SK-N-SH treated with all-trans-retinoic acid at 6 μM for 48 hours (cell line): ENCODE results near the gene NCS1.
"Not testable (repeated sequence)": the region's sequence is repeated elsewhere in the genome, so short reads cannot be mapped to it uniquely, and the experiment has no call there.

Experiments used
- ATAC-seq: fragments of 200-7000 bp; cut with Tn5 transposase; 3 replicates; pipeline ENCODE4 v1.9.1; 2020; ENCODE audit warnings: mild to moderate bottlenecking, moderate library complexity
- ARNTL ChIP-seq: fragments of 450-650 bp; formaldehyde crosslinking; IDR thresholded peaks from 2 replicates; pipeline ENCODE4 v1.5.0; 2020; ENCODE audit warnings: low read depth, mild to moderate bottlenecking, moderate library complexity, borderline replicate concordance
- BACH2 ChIP-seq: fragments of 250-450 bp; sonication (Bioruptor Pico); IDR thresholded peaks from 2 replicates; pipeline ENCODE4 v1.9.0; 2021; ENCODE audit warnings: mild to moderate bottlenecking, borderline replicate concordance
- CSDC2 ChIP-seq: fragments of 250-450 bp; sonication (Bioruptor Pico); IDR thresholded peaks from 2 replicates; pipeline ENCODE4 v1.5.0; 2020; ENCODE audit warnings: mild to moderate bottlenecking, moderate library complexity
- ESRRG ChIP-seq: fragments of 250-450 bp; sonication (Bioruptor Pico); IDR thresholded peaks from 2 replicates; pipeline ENCODE4 v1.6.1; 2021; ENCODE audit warnings: mild to moderate bottlenecking
- ISL1 ChIP-seq: fragments of 250-450 bp; sonication (Bioruptor Pico); IDR thresholded peaks from 2 replicates; pipeline ENCODE4 v2.1.2; 2022; ENCODE audit warnings: mild to moderate bottlenecking, moderate library complexity
- OSR1 ChIP-seq: fragments of 250-450 bp; sonication (Bioruptor Pico); IDR thresholded peaks from 2 replicates; pipeline ENCODE4 v1.8.0; 2022; ENCODE audit warnings: moderate library complexity, mild to moderate bottlenecking, inconsistent platforms
- PPARA ChIP-seq: fragments of 250-450 bp; sonication (Bioruptor Pico); IDR thresholded peaks from 2 replicates; pipeline ENCODE4 v1.5.0; 2020; ENCODE audit warnings: mild to moderate bottlenecking, borderline replicate concordance
- RARB ChIP-seq: fragments of 250-450 bp; sonication (Bioruptor Pico); IDR thresholded peaks from 2 replicates; pipeline ENCODE4 v1.8.0; 2021; ENCODE audit warnings: mild to moderate bottlenecking, moderate library complexity
- SNAI2 ChIP-seq: fragments of 250-450 bp; sonication (Bioruptor Pico); IDR thresholded peaks from 2 replicates; pipeline ENCODE4 v1.5.0; 2020; ENCODE audit warnings: mild to moderate bottlenecking, moderate library complexity
- TCF4 ChIP-seq: fragments of 250-450 bp; sonication (Bioruptor Pico); IDR thresholded peaks from 2 replicates; pipeline ENCODE4 v1.8.0; 2021; ENCODE audit warnings: mild to moderate bottlenecking, moderate library complexity, borderline replicate concordance
- TOX ChIP-seq: fragments of 250-450 bp; sonication (Bioruptor Pico); IDR thresholded peaks from 2 replicates; pipeline ENCODE4 v1.8.0; 2021; ENCODE audit warnings: mild to moderate bottlenecking, moderate library complexity, borderline replicate concordance
- ZC3H10 ChIP-seq: fragments of 250-450 bp; sonication (Bioruptor Pico); IDR thresholded peaks from 2 replicates; pipeline ENCODE4 v1.5.1; 2021; ENCODE audit warnings: mild to moderate bottlenecking, moderate library complexity
- ZFP3 ChIP-seq: fragments of 250-450 bp; sonication (Bioruptor Pico); IDR thresholded peaks from 2 replicates; pipeline ENCODE4 v1.5.0; 2020; ENCODE audit warnings: mild to moderate bottlenecking, moderate library complexity
- ZFP30 ChIP-seq: fragments of 450-650 bp; formaldehyde crosslinking; IDR thresholded peaks from 2 replicates; pipeline ENCODE4 v1.5.0; 2022; ENCODE audit warnings: mild to moderate bottlenecking, moderate library complexity
- ZNF565 ChIP-seq: fragments of 450-650 bp; formaldehyde crosslinking; conservative IDR thresholded peaks from 2 replicates; pipeline ENCODE4 v1.5.0; 2020; ENCODE audit warnings: low read depth, mild to moderate bottlenecking, moderate library complexity
- ZNF8 ChIP-seq: fragments of 450-650 bp; formaldehyde crosslinking; IDR thresholded peaks from 2 replicates; pipeline ENCODE4 v1.5.0; 2020; ENCODE audit warnings: mild to moderate bottlenecking, moderate library complexity
- TF ChIP-seq, protein P1 (sequence below): fragments of 250-450 bp; sonication (Bioruptor Pico); IDR thresholded peaks from 2 replicates; pipeline ENCODE4 v1.8.0; 2021; ENCODE audit warnings: low read depth, mild to moderate bottlenecking, moderate library complexity, borderline replicate concordance
- TF ChIP-seq, protein P2 (sequence below): fragments of 250-450 bp; sonication (Bioruptor Pico); IDR thresholded peaks from 2 replicates; pipeline ENCODE4 v1.8.0; 2020; ENCODE audit warnings: mild to moderate bottlenecking, moderate library complexity, borderline replicate concordance
- TF ChIP-seq, protein P3 (sequence below): fragments of 250-450 bp; sonication (Bioruptor Pico); IDR thresholded peaks from 2 replicates; pipeline ENCODE4 v1.5.1; 2020; ENCODE audit warnings: low read depth, mild to moderate bottlenecking, moderate library complexity
- TF ChIP-seq, protein P4 (sequence below): fragments of 250-450 bp; sonication (Bioruptor Pico); IDR thresholded peaks from 2 replicates; pipeline ENCODE4 v1.5.1; 2021; ENCODE audit warnings: mild to moderate bottlenecking, moderate library complexity
- TF ChIP-seq, protein P5 (sequence below): fragments of 250-450 bp; sonication (Bioruptor Pico); IDR thresholded peaks from 2 replicates; pipeline ENCODE4 v1.5.0; 2020; ENCODE audit warnings: mild to moderate bottlenecking, moderate library complexity

NCS1 gene

DNA sequence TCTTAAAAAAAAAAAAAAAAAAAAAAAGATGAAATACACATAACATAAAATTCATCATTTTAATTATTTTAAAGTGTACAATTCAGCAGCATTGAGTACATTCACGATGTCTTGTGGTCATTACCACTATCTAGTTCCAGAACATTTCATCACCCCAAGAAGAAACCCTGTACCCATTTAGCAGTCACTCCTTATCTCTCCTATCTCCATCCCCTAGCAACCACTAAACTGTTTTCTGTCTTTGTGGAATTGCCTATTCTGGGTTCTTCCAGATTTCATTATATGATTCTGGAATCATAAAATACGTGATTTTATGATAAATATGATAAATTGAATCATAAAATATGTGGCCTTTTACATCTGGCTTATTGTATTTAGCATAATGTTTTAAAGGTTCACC is 84.4 kb downstream of the NCS1 start:
- TF ChIP-seq, protein P1, sequence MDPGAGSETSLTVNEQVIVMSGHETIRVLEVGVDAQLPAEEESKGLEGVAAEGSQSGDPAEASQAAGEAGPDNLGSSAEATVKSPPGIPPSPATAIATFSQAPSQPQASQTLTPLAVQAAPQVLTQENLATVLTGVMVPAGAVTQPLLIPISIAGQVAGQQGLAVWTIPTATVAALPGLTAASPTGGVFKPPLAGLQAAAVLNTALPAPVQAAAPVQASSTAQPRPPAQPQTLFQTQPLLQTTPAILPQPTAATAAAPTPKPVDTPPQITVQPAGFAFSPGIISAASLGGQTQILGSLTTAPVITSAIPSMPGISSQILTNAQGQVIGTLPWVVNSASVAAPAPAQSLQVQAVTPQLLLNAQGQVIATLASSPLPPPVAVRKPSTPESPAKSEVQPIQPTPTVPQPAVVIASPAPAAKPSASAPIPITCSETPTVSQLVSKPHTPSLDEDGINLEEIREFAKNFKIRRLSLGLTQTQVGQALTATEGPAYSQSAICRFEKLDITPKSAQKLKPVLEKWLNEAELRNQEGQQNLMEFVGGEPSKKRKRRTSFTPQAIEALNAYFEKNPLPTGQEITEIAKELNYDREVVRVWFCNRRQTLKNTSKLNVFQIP (CRISPR knock-in tag): no peak
- TF ChIP-seq CSDC2 (CRISPR knock-in tag) (no peak), ZFP30 (CRISPR knock-in tag) (no peak), TOX (CRISPR knock-in tag) (no peak), TCF4 (CRISPR knock-in tag) (peak; percentile 54; the same call in 1 of the 2 replicates), SNAI2 (CRISPR knock-in tag) (no peak), PPARA (CRISPR knock-in tag) (no peak), ZNF8 (no peak), ESRRG (CRISPR knock-in tag) (no peak), ISL1 (CRISPR knock-in tag) (no peak), ZFP3 (no peak), ARNTL (no peak), OSR1 (no peak)
- TF ChIP-seq, protein P2, sequence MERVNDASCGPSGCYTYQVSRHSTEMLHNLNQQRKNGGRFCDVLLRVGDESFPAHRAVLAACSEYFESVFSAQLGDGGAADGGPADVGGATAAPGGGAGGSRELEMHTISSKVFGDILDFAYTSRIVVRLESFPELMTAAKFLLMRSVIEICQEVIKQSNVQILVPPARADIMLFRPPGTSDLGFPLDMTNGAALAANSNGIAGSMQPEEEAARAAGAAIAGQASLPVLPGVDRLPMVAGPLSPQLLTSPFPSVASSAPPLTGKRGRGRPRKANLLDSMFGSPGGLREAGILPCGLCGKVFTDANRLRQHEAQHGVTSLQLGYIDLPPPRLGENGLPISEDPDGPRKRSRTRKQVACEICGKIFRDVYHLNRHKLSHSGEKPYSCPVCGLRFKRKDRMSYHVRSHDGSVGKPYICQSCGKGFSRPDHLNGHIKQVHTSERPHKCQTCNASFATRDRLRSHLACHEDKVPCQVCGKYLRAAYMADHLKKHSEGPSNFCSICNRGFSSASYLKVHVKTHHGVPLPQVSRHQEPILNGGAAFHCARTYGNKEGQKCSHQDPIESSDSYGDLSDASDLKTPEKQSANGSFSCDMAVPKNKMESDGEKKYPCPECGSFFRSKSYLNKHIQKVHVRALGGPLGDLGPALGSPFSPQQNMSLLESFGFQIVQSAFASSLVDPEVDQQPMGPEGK (CRISPR knock-in tag): no peak
- TF ChIP-seq, protein P3, sequence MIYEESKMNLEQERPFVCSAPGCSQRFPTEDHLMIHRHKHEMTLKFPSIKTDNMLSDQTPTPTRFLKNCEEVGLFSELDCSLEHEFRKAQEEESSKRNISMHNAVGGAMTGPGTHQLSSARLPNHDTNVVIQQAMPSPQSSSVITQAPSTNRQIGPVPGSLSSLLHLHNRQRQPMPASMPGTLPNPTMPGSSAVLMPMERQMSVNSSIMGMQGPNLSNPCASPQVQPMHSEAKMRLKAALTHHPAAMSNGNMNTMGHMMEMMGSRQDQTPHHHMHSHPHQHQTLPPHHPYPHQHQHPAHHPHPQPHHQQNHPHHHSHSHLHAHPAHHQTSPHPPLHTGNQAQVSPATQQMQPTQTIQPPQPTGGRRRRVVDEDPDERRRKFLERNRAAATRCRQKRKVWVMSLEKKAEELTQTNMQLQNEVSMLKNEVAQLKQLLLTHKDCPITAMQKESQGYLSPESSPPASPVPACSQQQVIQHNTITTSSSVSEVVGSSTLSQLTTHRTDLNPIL (CRISPR knock-in tag): no peak
- TF ChIP-seq, protein P4, sequence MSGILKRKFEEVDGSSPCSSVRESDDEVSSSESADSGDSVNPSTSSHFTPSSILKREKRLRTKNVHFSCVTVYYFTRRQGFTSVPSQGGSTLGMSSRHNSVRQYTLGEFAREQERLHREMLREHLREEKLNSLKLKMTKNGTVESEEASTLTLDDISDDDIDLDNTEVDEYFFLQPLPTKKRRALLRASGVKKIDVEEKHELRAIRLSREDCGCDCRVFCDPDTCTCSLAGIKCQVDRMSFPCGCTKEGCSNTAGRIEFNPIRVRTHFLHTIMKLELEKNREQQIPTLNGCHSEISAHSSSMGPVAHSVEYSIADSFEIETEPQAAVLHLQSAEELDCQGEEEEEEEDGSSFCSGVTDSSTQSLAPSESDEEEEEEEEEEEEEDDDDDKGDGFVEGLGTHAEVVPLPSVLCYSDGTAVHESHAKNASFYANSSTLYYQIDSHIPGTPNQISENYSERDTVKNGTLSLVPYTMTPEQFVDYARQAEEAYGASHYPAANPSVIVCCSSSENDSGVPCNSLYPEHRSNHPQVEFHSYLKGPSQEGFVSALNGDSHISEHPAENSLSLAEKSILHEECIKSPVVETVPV (CRISPR knock-in tag): no peak
- TF ChIP-seq, protein P5, sequence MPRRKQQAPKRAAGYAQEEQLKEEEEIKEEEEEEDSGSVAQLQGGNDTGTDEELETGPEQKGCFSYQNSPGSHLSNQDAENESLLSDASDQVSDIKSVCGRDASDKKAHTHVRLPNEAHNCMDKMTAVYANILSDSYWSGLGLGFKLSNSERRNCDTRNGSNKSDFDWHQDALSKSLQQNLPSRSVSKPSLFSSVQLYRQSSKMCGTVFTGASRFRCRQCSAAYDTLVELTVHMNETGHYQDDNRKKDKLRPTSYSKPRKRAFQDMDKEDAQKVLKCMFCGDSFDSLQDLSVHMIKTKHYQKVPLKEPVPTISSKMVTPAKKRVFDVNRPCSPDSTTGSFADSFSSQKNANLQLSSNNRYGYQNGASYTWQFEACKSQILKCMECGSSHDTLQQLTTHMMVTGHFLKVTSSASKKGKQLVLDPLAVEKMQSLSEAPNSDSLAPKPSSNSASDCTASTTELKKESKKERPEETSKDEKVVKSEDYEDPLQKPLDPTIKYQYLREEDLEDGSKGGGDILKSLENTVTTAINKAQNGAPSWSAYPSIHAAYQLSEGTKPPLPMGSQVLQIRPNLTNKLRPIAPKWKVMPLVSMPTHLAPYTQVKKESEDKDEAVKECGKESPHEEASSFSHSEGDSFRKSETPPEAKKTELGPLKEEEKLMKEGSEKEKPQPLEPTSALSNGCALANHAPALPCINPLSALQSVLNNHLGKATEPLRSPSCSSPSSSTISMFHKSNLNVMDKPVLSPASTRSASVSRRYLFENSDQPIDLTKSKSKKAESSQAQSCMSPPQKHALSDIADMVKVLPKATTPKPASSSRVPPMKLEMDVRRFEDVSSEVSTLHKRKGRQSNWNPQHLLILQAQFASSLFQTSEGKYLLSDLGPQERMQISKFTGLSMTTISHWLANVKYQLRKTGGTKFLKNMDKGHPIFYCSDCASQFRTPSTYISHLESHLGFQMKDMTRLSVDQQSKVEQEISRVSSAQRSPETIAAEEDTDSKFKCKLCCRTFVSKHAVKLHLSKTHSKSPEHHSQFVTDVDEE (CRISPR knock-in tag): 0 out of 2 replicates have a peak, but pooled peaks have one; percentile 25
- ATAC-seq: no peak

DNA sequence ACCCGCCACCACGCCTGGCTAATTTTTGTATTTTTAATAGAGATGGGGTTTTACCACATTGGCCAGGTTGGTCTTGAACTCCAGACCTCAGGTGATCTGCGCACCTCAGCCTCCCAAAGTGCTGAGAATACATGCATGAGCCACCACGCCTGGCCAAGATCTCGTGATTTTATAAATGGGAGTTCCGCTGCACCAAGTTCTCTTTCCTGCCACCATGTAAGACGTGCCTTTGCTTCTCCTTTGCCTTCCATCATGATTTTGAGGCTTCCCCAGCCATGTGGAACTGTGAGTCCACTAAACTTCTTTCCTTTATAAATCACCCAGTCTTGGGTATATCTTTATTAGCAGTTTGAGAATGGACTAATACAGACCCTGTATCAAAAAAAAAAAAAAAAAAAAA is 85.9 kb downstream of the NCS1 start:
- not testable (repeated sequence) for ATAC-seq

DNA sequence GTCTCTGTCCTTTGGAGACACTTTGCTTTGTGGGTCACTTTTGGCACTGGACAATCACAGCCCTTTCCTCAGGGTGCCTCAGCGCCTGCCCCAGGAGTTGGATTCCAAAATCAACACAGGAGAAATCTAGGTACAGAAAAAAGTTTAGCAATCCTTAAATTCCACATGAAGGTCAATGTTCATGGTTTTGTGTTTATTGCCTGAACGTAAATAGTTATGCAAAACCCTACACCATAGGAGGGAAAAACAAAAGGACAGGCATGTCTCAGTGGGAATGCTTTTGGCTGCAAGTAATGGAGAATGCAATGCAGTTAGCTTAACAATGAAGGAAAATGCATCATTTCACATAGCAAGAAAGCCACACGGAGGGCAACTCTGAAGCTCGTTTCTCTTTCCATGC is 86.8 kb downstream of the NCS1 start:
- TF ChIP-seq ZNF565: no peak
- no peak for ATAC-seq

DNA sequence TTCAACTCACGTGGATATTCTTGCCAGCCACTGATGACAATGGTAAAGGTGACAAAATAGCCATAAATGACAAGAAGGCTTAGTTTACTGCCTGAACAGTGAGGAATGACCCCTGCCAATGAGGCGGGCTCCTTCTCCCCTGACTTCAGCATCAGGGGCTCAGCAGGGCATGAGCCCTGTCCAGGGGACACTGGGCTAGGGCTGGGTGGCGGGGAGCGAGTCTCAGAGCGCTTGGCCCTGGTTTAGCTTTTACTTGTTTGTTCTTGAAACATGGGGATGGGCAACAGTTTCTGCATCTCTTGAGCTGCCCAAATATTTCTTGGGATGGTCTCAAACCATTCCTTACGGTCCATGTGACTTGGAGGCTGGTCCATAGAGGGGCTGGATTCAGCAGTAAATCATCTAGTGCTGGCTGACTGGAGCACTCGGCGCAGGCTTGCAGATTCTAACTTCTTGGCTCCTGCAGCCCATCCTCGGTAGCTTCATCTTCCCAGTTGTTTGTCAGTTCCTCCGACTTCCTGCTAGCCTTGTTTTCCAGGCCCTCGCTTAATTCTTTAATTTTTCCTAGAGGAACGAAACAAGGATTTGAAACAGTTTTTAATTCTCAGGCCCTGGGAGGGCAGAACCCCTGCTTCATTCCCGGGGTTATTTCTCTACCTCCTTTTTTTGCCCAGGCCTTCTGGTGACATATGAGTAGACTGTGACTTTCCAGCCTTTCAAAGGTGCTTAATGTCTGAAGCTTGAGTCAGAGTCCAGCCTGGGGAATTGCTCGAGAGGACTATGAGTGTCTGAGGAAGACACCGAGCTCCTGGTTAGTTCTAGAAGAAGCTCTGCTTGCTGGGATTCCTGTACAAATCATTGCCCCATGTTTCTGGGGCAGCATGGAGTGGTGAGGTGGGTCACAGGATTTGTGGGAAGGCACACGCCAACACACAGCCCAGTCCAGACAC is 88.9 kb downstream of the NCS1 start:
- ATAC-seq: no peak
- no peak for TF ChIP-seq ZFP3
- no peak for TF ChIP-seq CSDC2 (CRISPR knock-in tag)
- TF ChIP-seq ZNF565: no peak
- no peak for TF ChIP-seq ZNF8
- no peak for TF ChIP-seq BACH2 (CRISPR knock-in tag)
- TF ChIP-seq TCF4 (CRISPR knock-in tag): no peak
- TF ChIP-seq ZFP30 (CRISPR knock-in tag): no peak
- no peak for TF ChIP-seq SNAI2 (CRISPR knock-in tag)
- no peak for TF ChIP-seq ESRRG (CRISPR knock-in tag)
- no peak for TF ChIP-seq PPARA (CRISPR knock-in tag)
- TF ChIP-seq, protein P4 (CRISPR knock-in tag): no peak
- TF ChIP-seq ZC3H10 (CRISPR knock-in tag): no peak
- no peak for TF ChIP-seq TOX (CRISPR knock-in tag)
- TF ChIP-seq ARNTL: no peak
- TF ChIP-seq RARB (CRISPR knock-in tag): no peak
